T47D (cell line): ENCODE measurements around the gene CAMSAP3.

Source experiments
- DNase-seq, 2 experiments: peaks; one replicate each; pipeline versions ENCODE4 v3.0.0 to v3.0.0-alpha.2; 2011 to 2012; ENCODE audit warnings: low read depth in 1 of 2, low spot score in 1 of 2
- JUND ChIP-seq: IDR thresholded peaks from 2 replicates; pipeline ENCODE4 v1.6.1; 2012; ENCODE audit warnings: low read depth
- in situ Hi-C: cut with HindIII; loops from 2 replicates; pipeline ENCODE4 v1.10.0; 2016; ENCODE audit warnings: low sequenced_read_pairs, low pct_unique_long_range_greater_than_20kb

The CAMSAP3 gene

DNA sequence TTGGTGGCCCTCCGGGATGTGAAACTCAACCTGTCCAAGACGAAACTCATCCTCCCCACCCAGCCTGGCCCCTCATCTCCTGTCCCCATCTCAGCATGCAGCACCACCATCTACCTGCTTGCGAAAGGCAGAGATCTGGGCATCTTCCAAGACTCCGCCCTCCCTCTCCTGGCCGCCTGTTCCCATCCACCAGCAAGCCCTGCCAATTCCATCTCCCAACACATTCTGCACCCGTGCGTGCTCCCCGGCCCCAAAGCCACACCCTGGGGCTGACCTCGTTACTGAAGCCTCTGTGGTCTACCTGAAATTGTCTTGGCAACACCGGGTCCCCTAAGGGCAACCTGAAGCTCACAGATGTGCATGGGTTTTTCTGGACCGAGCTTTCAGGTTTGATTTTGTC, 13.2 kb upstream of the CAMSAP3 start:
- in situ Hi-C loops: no loop called here
- DNase-seq: no peak
- TF ChIP-seq JUND: no peak

DNA sequence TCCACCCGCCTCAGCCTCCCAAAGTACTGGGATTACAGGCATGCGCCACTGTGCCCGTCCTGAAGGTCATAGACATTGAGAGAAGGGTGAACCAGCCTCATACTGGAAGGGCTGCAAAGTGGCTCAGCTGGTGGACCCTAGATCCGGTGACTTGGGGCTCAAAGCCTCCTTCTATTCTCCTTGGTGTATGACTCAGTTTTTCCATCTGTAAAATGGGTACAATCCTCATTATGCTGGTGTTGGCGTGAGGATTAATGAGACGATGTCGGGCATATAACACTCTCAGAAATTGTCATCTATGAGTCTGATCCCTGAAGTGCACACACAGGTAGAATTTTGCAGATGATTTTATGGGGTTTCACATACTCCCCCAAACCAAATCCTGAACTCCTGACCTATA, 5.8 kb upstream of the CAMSAP3 start:
- DNase-seq: no peak
- no peak for TF ChIP-seq JUND
- in situ Hi-C loops: no loop called here

DNA sequence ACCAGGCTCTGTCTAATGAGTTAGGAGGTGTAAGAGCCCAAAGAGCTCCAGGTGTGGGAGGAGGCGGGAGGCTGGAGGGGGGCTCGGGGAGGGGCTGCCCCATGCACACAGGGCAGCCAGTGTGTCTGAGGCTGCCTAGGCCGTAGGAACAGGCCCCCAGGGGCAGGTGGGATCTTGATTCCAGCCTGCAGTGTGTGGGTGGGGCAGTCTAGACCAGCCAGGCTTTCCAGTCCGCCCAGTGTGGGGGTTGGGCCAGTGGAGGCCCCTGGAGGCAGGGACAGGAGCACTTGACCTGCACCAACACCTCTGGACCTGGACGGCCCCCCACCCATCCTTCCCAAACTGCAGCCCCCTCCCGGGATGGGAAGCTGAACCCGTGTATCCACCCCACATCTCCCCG, 5.4 kb upstream of the CAMSAP3 start:
- peak in 1 of 2 experiments; percentile 60 for DNase-seq
- in situ Hi-C loops: no loop called here
- TF ChIP-seq JUND: no peak

DNA sequence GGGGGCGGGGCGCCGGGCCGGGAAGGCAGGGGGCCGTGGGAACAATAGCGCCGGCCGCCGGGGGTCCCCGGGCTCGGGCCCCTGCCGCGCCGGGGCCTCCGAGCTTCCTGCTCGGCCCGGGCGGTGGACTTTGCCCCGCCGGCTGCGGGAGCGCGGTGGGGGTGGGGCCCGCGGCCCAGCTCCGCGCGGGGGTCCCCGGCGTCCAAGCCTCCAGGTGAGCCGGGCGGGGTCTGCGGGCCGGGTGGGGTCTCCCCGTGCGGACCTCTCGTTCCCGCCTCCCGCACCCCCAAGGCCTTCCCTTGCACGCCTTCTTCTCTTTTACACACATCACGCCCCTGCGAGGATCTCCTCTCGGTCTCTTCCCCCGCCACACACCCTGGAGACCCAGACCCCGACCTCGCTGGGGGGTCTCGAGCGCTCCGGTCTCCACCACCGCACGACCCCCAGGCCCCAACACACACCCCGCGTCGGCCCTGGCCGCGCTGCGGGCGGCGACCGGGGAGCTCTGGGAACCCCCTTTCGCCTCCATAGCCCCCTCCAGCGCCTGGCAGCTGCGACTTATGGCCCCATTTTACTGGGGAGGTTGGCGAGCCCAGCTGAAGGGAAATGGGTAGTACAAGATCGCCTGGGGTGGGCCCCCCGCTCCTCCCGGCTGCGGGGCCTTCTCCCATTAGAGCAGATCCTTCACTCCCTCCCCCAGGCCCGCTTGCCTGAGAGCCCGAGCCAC, 711 bp downstream of the CAMSAP3 start:
- no peak for DNase-seq
- TF ChIP-seq JUND: no peak
- in situ Hi-C loops: no loop called here

DNA sequence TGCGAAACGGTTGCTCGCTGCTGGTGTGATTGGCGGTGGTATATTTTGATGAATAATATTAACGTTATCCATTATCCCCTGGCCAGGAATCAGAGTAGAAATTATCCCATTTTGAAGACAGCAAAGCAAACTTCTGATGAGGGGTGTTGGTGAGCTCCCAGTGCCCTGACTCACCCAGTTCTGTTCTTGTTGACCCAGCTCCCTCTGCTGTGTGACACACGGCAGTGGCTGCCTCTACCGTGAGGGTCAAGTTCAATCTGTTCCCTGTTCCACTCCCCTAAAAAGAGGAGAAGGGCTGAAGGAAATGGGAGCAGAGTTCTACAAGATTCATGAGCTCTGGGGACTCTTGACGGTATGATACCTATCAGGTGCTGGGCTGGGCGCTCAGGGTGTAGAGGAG, 2.0 kb downstream of the CAMSAP3 start:
- peak in 1 of 2 experiments; percentile 43 for DNase-seq
- no peak for TF ChIP-seq JUND
- in situ Hi-C loops: no loop called here

DNA sequence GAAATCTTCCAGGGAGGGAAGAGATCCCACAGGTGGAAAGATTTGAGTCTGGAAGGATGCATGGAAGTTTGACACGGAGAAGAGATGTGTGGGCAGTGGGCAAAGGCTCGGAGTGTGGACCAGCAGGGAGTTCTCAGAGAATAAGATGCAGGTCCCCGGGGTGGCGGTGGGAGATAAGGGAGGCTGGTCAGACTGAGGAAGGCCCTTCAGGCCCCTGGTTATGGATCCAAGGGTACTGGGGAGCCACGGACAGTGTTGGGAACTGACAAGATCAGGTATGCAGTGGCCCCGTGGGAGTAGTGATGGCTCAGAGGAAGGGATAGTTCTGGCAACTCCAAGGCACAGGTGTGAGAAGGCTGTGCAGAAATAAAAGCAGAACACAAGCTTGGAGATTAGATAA, 2.5 kb downstream of the CAMSAP3 start:
- TF ChIP-seq JUND: no peak
- in situ Hi-C loops: no loop called here
- DNase-seq: no peak

DNA sequence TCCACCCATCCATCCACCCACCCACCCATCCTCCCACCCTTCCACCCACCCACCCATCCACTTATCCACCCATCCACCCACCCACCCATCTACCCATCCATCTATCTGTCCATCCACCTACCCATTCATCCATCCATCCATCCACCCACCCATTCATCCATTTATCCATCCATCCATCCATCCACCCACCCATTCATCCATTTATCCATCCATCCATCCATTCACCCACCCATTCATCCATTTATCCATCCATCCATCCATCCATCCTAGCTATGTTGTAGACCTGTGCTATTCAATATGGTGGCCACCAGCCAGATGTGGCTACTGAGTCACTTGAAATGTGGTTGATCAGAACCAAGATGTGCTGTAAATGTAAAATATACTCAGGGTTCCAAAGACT, 5.1 kb downstream of the CAMSAP3 start:
- DNase-seq: no peak
- in situ Hi-C loops: no loop called here
- no peak for TF ChIP-seq JUND

DNA sequence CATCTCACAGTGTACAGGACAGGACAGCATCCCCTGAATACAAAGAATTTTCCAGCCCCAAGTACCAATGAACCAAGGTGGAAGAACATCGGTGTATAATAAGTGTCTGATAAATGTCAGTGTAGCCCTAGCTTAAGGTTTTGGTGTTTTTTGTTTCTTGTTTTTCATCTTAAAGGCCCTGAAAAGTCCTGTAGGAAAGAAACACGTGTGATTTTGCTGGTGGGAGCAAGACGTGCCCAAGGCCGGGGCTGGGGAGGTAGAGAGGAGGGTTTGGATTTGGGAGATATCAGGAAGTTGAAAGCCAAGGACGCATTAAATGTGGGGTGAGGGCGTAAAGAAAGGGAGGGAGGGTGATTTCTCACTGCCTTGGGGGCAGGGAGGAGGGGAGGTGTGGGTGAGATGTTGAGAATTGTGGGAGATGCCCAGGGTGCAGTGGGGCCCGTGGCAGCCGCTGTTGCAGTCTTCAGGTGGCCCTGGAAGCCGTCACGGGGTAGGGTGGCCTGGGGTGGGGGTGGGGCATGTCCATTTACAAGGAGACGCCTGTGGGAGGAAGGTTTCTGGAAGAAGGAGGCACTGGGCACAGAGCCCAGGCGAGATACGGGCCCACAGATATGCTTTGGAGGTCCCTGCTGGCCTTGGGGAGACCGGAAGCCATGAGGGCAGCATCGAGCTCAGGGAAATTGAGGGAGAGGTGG, 6.7 kb downstream of the CAMSAP3 start:
- TF ChIP-seq JUND: no peak
- DNase-seq: no peak
- in situ Hi-C loops: no loop called here

DNA sequence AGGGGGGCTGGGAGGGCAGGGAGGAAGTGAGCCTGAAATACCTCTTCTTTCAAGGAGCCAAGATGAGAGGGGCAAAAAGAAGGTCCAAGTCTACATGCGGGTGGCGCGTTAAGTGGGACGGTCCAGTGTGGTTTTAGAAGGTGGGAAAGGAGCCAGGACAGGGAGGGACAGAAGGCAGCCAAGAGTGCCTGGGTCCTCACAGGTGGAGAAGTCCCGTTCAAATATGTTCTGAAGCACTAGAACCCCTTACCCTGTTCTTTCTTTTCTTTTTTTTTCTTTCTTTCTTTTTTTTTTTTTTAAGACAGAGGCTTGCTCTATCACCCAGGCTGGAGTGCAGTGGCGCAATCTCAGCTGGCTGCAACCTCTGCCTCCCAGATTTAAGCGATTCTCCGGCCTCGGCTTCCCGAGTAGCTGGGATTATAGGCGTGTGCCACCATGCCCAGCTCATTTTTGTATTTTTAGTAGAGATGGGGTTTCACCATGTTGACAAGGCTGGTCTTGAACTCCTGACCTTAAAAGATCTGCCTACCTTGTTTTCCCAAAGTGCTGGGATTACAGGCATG, 7.4 kb downstream of the CAMSAP3 start:
- in situ Hi-C loops: no loop called here
- DNase-seq: no peak
- no peak for TF ChIP-seq JUND

DNA sequence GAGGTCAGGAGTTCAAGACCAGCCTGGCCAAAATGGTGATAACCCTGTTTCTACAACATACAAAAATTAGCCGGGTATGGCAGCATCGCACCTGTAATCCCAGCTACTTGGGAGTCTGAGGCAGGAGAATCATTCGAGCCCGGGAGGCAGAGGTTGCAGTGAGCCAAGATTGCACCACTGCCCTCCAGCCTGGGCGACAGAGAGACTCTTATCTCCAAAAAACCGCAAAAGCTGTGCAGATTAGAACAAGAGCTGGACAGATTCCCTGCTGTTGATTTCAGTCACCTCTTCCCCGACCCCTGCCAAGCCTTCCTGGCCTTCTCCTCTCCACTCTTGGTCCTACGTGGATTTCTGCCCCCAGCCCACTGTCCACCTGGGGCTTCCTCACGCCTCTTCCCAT, 8.3 kb downstream of the CAMSAP3 start:
- in situ Hi-C loops: no loop called here
- TF ChIP-seq JUND: no peak
- DNase-seq: no peak

DNA sequence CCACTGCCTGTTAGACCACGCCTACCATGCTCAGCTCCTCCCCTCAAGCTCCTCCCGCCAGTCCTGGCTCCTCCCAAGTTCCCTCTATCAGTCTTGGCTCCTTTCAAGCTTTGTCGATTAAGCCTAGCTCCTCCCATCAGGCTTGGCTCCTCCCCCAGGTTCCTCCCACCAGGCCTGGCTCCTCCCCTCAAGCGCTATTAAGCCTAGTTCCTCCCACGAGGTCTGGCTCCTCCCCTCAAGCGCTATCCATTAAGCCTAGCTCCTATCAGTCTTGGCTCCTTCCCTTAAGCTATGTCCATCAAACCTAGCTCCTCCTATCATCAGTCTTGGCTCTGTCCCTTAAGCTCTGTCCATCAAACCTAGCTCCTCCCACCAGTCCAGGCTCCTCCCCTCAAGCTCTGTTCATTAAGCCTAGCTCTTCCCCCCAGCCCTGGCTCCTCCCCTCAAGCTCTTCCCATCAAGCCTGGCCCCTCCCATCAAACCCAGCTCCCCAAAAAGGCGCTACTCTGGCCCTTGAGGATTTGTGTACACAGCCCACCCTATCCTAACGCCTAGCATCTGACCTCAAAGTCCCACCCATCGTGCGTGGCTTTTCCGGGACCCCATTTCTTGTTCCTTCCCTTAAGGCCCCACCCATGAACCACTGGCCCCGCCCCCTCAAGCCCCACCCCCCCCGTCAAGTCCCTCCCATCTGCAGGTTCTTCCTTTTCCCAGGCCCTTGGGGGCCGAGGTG, 10.0 kb downstream of the CAMSAP3 start:
- in situ Hi-C loops: no loop called here
- no peak for TF ChIP-seq JUND
- peak; percentile 65 to 98 for DNase-seq

DNA sequence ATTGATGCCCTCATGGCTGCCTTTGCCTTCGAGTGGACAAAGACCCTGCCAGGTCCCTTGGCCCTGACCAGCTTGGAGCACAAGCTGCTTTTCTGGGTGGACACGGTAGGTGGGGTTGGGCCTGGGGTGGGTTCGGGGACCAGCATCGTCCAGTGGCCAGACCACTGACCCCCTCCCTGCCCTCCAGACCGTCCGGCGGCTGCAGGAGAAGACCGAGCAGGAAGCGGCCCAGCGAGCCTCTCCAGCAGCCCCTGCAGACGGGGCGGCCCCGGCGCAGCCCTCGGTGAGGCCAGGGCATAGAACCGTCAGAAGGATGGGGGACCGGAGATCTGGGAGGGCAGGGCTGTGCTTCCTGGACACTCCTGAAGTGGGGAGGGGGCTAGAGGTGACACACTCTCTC, 10.6 kb downstream of the CAMSAP3 start:
- no peak for DNase-seq
- TF ChIP-seq JUND: no peak
- in situ Hi-C loops: no loop called here

DNA sequence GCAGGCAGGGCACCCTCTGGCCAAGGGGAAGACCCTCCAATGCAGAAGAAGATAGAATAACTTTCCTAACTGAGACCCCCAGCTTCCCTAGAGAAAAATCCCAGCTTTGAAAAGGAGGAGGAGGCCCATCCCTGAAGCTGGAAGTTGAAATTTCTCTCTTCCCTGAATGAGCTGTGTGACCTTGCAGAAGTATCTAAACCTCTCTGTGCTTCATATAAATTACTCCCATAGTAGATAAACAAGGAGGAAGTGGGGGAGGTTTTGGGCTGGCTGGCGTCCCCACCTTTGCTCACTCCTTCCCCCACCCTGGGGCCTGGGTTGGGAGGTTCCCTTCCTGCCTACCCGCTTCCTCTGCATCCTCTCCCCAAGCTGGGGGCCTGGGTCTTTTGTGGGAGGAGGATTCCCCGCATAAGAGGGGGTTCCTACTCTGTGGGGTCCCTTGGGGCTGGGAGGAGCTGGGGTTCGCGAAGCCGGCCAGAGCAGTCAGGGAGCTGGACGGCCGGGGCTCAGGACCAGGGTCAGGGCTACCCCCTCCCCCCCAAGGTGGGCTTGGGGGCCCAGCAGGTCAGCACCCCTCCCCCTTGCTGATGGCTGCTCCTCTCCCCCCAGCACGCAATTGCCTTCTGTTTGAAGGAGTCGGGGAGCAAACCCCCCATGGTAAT, 11.7 kb downstream of the CAMSAP3 start:
- no peak for DNase-seq
- in situ Hi-C loops: no loop called here
- TF ChIP-seq JUND: no peak
